Lower leg skin (tissue), 3 donors: ENCODE results near the gene RARRES1.

Experiments used
- POLR2A ChIP-seq, 2 donors: fragments of 450-650 bp; IDR thresholded peaks; one replicate each; pipeline ENCODE4 v1.6.1; 2016 to 2017; ENCODE audit warnings: antibody characterized with exemption in 2 of 2, mild to moderate bottlenecking in 1 of 2, moderate library complexity in 1 of 2
- TF ChIP-seq, protein P1 (sequence below), 3 donors: fragments of 450-650 bp; IDR thresholded peaks; one replicate each; pipeline ENCODE4 v1.5.1; 2016; ENCODE audit warnings: antibody characterized with exemption in 3 of 3, mild to moderate bottlenecking in 3 of 3, moderate library complexity in 2 of 3

DNA sequence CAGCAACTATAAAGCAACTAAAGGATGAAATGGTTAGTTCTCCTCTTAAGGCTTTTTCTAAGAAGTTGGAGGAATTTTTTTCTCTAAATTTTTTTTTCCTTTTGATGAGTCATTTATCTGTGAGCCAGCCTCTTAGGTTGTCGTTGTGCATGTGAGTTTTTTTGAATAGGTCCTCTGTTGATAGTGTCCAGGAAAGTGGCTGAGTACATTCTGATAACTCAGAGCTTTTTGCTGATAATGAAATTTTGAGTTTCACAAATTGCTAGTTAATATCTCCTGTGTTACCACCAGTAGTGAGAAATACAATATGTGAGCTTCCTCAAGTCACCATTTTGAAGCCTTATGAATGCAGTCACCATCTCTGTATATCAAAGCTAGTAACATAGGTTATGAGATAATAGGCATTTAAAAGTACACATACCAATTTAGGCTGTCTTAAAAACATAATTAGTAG is 52.7 kb downstream of the RARRES1 start:
- TF ChIP-seq, protein P1, sequence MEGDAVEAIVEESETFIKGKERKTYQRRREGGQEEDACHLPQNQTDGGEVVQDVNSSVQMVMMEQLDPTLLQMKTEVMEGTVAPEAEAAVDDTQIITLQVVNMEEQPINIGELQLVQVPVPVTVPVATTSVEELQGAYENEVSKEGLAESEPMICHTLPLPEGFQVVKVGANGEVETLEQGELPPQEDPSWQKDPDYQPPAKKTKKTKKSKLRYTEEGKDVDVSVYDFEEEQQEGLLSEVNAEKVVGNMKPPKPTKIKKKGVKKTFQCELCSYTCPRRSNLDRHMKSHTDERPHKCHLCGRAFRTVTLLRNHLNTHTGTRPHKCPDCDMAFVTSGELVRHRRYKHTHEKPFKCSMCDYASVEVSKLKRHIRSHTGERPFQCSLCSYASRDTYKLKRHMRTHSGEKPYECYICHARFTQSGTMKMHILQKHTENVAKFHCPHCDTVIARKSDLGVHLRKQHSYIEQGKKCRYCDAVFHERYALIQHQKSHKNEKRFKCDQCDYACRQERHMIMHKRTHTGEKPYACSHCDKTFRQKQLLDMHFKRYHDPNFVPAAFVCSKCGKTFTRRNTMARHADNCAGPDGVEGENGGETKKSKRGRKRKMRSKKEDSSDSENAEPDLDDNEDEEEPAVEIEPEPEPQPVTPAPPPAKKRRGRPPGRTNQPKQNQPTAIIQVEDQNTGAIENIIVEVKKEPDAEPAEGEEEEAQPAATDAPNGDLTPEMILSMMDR (IDR thresholded peaks at IDR 0.05), result no peak
- TF ChIP-seq POLR2A (IDR thresholded peaks at IDR 0.05), result no peak
